HEK293 (cell line): ENCODE data around the gene RNF41.
"Not testable (repeated sequence)": the region's sequence is repeated elsewhere in the genome, so short reads cannot be mapped to it uniquely, and the experiment has no call there.

ENCODE experiments used
- CTCF ChIA-PET: fragments of 350-600 bp; formaldehyde crosslinking; extraction: SDS; loops from one replicate; lab custom pipeline; 2021; ENCODE audit warnings: antibody characterized with exemption; lab: Yijun Ruan, JAX
- POLR2A ChIA-PET: fragments of 300-600 bp; formaldehyde crosslinking; extraction: SDS; loops from one replicate; lab custom pipeline; 2020; ENCODE audit warnings: antibody characterized with exemption, inconsistent platforms; lab: Yijun Ruan, JAX
- H3K27ac ChIP-seq: fragments of 200-500 bp; sonication (Bioruptor generic); 2 replicates; pipeline ENCODE4 v1.5.1; 2014; ENCODE audit warnings: low read depth, low read length, control low read depth, inconsistent platforms; ENCODE audit errors: extremely low read depth
- H3K36me3 ChIP-seq, 2 experiments: fragments of 200-500 bp in 1 of 2; sonication (Bioruptor generic) in 1 of 2; 1 replicate in 1 of 2; 2 replicates in 1 of 2; pipeline ENCODE4 v1.5.1; 2014 to 2017; ENCODE audit warnings: inconsistent platforms in 2 of 2, low read length in 2 of 2; ENCODE audit not compliant: control insufficient read depth in 2 of 2, insufficient read depth in 1 of 2
- H3K4me1 ChIP-seq: fragments of 200-500 bp; sonication (Bioruptor generic); 2 replicates; pipeline ENCODE4 v1.5.1; 2014; ENCODE audit warnings: mild to moderate bottlenecking, low read length, inconsistent platforms; ENCODE audit not compliant: control insufficient read depth, insufficient read depth
- H3K4me3 ChIP-seq: 2 replicates; pipeline ENCODE4 v1.5.1; 2011; ENCODE audit warnings: low read depth, mild to moderate bottlenecking, control low read depth, low read length, moderate library complexity
- H3K9me3 ChIP-seq: fragments of 200-500 bp; sonication (Bioruptor generic); 2 replicates; pipeline ENCODE4 v1.5.1; 2014; ENCODE audit warnings: low read depth, low read length, inconsistent platforms; ENCODE audit not compliant: control insufficient read depth, insufficient read depth
- GLI2 ChIP-seq: fragments of 450-650 bp; formaldehyde crosslinking; IDR thresholded peaks from 2 replicates; pipeline ENCODE4; 2017; ENCODE audit warnings: missing biosample characterization, missing genetic modification characterization, low read depth, borderline replicate concordance
- MZF1 ChIP-seq: fragments of 450-650 bp; formaldehyde crosslinking; IDR thresholded peaks from 2 replicates; pipeline ENCODE4 v1.5.1; 2017; ENCODE audit warnings: missing biosample characterization, missing genetic modification characterization, borderline replicate concordance
- RBAK ChIP-seq: fragments of 450-650 bp; formaldehyde crosslinking; IDR thresholded peaks from 2 replicates; pipeline ENCODE4 v1.5.1; 2016; ENCODE audit warnings: missing biosample characterization, missing genetic modification characterization
- SP7 ChIP-seq: fragments of 450-650 bp; formaldehyde crosslinking; IDR thresholded peaks from 2 replicates; pipeline ENCODE4 v1.5.1; 2016; ENCODE audit warnings: missing biosample characterization, missing genetic modification characterization
- ZBTB1 ChIP-seq: fragments of 450-650 bp; formaldehyde crosslinking; IDR thresholded peaks from 2 replicates; pipeline ENCODE4 v1.5.1; 2016; ENCODE audit warnings: missing biosample characterization, missing genetic modification characterization
- ZBTB21 ChIP-seq: fragments of 450-650 bp; formaldehyde crosslinking; IDR thresholded peaks from 2 replicates; pipeline ENCODE4 v1.5.1; 2017; ENCODE audit warnings: missing biosample characterization, missing genetic modification characterization
- ZBTB7A ChIP-seq: fragments of 450-650 bp; formaldehyde crosslinking; IDR thresholded peaks from 2 replicates; pipeline ENCODE4 v1.5.1; 2016; ENCODE audit warnings: low read depth, missing biosample characterization, missing genetic modification characterization
- ZBTB8A ChIP-seq: fragments of 450-650 bp; formaldehyde crosslinking; IDR thresholded peaks from 2 replicates; pipeline ENCODE4 v1.5.1; 2016; ENCODE audit warnings: missing biosample characterization, missing genetic modification characterization
- ZFP3 ChIP-seq: fragments of 450-650 bp; formaldehyde crosslinking; IDR thresholded peaks from 2 replicates; pipeline ENCODE4 v1.5.1; 2016; ENCODE audit warnings: low read depth, missing biosample characterization, missing genetic modification characterization
- ZNF155 ChIP-seq: fragments of 450-650 bp; formaldehyde crosslinking; IDR thresholded peaks from 2 replicates; pipeline ENCODE4 v1.5.1; 2016; ENCODE audit warnings: missing biosample characterization, missing genetic modification characterization
- ZNF292 ChIP-seq: fragments of 450-650 bp; formaldehyde crosslinking; IDR thresholded peaks from 2 replicates; pipeline ENCODE4 v1.5.1; 2016; ENCODE audit warnings: low read depth, missing biosample characterization, missing genetic modification characterization, borderline replicate concordance
- ZNF311 ChIP-seq: fragments of 450-650 bp; formaldehyde crosslinking; IDR thresholded peaks from 2 replicates; pipeline ENCODE4 v1.5.1; 2017; ENCODE audit warnings: missing biosample characterization, missing genetic modification characterization, borderline replicate concordance
- ZNF354C ChIP-seq: fragments of 450-650 bp; formaldehyde crosslinking; IDR thresholded peaks from 2 replicates; pipeline ENCODE4 v1.5.1; 2016; ENCODE audit warnings: missing biosample characterization, missing genetic modification characterization, low read depth, borderline replicate concordance
- ZNF404 ChIP-seq: fragments of 450-650 bp; formaldehyde crosslinking; IDR thresholded peaks from 2 replicates; pipeline ENCODE4 v1.5.1; 2017; ENCODE audit warnings: missing biosample characterization, missing genetic modification characterization
- ZNF426 ChIP-seq: fragments of 450-650 bp; formaldehyde crosslinking; IDR thresholded peaks from 2 replicates; pipeline ENCODE4 v1.5.1; 2017; ENCODE audit warnings: missing biosample characterization, missing genetic modification characterization, mild to moderate bottlenecking, inconsistent platforms, moderate library complexity
- ZNF433 ChIP-seq: fragments of 450-650 bp; formaldehyde crosslinking; IDR thresholded peaks from 2 replicates; pipeline ENCODE4 v1.5.1; 2016; ENCODE audit warnings: missing biosample characterization, missing genetic modification characterization, low read depth
- ZNF473 ChIP-seq: fragments of 450-650 bp; formaldehyde crosslinking; IDR thresholded peaks from 2 replicates; pipeline ENCODE4 v1.5.1; 2017; ENCODE audit warnings: missing biosample characterization, missing genetic modification characterization
- ZNF510 ChIP-seq: fragments of 450-650 bp; formaldehyde crosslinking; IDR thresholded peaks from 2 replicates; pipeline ENCODE4 v1.5.1; 2018; ENCODE audit warnings: mild to moderate bottlenecking, missing genetic modification characterization, missing biosample characterization; ENCODE audit not compliant: insufficient replicate concordance
- ZNF514 ChIP-seq: fragments of 450-650 bp; formaldehyde crosslinking; IDR thresholded peaks from 2 replicates; pipeline ENCODE4 v1.5.1; 2016; ENCODE audit warnings: missing biosample characterization, missing genetic modification characterization
- ZNF529 ChIP-seq: fragments of 450-650 bp; formaldehyde crosslinking; IDR thresholded peaks from 2 replicates; pipeline ENCODE4 v1.5.1; 2017; ENCODE audit warnings: missing genetic modification characterization, missing biosample characterization; ENCODE audit not compliant: insufficient replicate concordance
- ZNF544 ChIP-seq: fragments of 450-650 bp; formaldehyde crosslinking; IDR thresholded peaks from 2 replicates; pipeline ENCODE4 v1.5.0; 2017; ENCODE audit warnings: missing biosample characterization, missing genetic modification characterization
- ZNF548 ChIP-seq: fragments of 450-650 bp; formaldehyde crosslinking; IDR thresholded peaks from 2 replicates; pipeline ENCODE4 v1.5.1; 2016; ENCODE audit warnings: missing biosample characterization, missing genetic modification characterization
- ZNF555 ChIP-seq: fragments of 450-650 bp; formaldehyde crosslinking; conservative IDR thresholded peaks from 2 replicates; pipeline ENCODE4 v1.5.1; 2017; ENCODE audit warnings: missing biosample characterization, mild to moderate bottlenecking, missing genetic modification characterization, inconsistent platforms
- ZNF560 ChIP-seq: fragments of 450-650 bp; formaldehyde crosslinking; IDR thresholded peaks from 2 replicates; pipeline ENCODE4 v1.5.1; 2017; ENCODE audit warnings: missing biosample characterization, missing genetic modification characterization, borderline replicate concordance
- ZNF623 ChIP-seq: fragments of 450-650 bp; formaldehyde crosslinking; IDR thresholded peaks from 2 replicates; pipeline ENCODE4 v1.5.1; 2016; ENCODE audit warnings: missing biosample characterization, missing genetic modification characterization
- ZNF654 ChIP-seq: fragments of 450-650 bp; formaldehyde crosslinking; IDR thresholded peaks from 2 replicates; pipeline ENCODE4 v1.5.1; 2016; ENCODE audit warnings: low read depth, missing biosample characterization, missing genetic modification characterization
- ZNF701 ChIP-seq: fragments of 450-650 bp; formaldehyde crosslinking; IDR thresholded peaks from 2 replicates; pipeline ENCODE4 v1.5.1; 2016; ENCODE audit warnings: missing biosample characterization, missing genetic modification characterization
- ZNF791 ChIP-seq: fragments of 450-650 bp; formaldehyde crosslinking; IDR thresholded peaks from 2 replicates; pipeline ENCODE4 v1.5.1; 2016; ENCODE audit warnings: missing biosample characterization, missing genetic modification characterization
- TF ChIP-seq, protein P1 (sequence below): fragments of 450-650 bp; formaldehyde crosslinking; IDR thresholded peaks from 2 replicates; pipeline ENCODE4 v1.5.1; 2016; ENCODE audit warnings: missing biosample characterization, missing genetic modification characterization
- TF ChIP-seq, protein P2 (sequence below): fragments of 450-650 bp; formaldehyde crosslinking; optimal IDR thresholded peaks from 2 replicates; pipeline ENCODE3; 2016; ENCODE audit warnings: missing biosample characterization, mild to moderate bottlenecking, missing genetic modification characterization
- TF ChIP-seq, protein P3 (sequence below): fragments of 450-650 bp; formaldehyde crosslinking; IDR thresholded peaks from 2 replicates; pipeline ENCODE4 v1.5.1; 2016; ENCODE audit warnings: missing biosample characterization, missing genetic modification characterization

The RNF41 gene

DNA sequence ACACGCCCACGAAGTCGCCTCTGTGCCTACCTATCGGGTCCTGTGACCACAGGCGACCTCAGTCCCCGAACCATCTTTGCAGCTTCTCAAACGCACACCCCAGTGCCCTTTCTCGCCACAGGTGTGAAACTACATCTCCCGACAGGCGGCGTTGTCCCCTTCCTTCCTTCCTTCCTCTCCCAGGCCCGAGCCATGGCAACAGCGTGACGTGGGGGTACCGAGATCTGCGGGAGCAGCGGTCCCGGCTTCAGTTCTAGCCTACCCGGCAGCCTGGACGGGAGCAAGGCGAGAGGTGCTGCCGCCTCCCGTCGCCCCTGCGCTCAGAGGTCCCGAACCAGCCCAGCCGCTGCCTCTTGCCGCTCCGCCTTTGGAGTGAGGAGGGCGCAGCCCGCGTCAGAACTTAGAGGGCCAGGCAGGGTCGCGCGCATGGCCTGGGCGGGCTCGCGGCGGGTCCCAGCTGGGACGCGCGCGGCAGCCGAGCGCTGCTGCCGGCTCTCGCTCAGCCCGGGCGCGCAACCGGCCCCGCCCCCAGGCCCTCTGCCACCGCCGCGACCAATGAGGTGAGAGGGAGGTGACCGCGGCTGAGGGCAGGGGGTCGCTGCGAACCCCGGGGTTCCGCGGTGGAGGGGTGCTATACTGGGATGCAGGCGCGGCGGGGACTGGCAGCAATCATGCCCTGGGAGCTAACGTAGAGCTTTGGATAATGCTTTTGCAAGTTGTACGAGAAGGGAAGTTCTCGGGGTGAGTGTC lies 45.1 kb upstream of the RNF41 start, which contains the start of gene COQ10A (continued):
- TF ChIP-seq ZNF529 (tag by site-specific recombination): no peak
- TF ChIP-seq ZBTB7A (tag by site-specific recombination): peak; percentile 74
- no peak for TF ChIP-seq ZNF701 (tag by site-specific recombination)
- TF ChIP-seq, protein P1, sequence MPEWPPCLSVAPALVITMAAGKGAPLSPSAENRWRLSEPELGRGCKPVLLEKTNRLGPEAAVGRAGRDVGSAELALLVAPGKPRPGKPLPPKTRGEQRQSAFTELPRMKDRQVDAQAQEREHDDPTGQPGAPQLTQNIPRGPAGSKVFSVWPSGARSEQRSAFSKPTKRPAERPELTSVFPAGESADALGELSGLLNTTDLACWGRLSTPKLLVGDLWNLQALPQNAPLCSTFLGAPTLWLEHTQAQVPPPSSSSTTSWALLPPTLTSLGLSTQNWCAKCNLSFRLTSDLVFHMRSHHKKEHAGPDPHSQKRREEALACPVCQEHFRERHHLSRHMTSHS (tag by site-specific recombination): no peak
- no peak for TF ChIP-seq ZNF544 (tag by site-specific recombination)
- TF ChIP-seq ZNF555 (tag by site-specific recombination): no peak
- TF ChIP-seq ZNF473: no peak
- TF ChIP-seq ZNF548 (tag by site-specific recombination): no peak
- TF ChIP-seq RBAK (tag by site-specific recombination): no peak
- peak; percentile 87 for TF ChIP-seq SP7 (tag by site-specific recombination)
- TF ChIP-seq ZNF311: no peak
- no peak for TF ChIP-seq ZNF155 (tag by site-specific recombination)
- TF ChIP-seq, protein P2, sequence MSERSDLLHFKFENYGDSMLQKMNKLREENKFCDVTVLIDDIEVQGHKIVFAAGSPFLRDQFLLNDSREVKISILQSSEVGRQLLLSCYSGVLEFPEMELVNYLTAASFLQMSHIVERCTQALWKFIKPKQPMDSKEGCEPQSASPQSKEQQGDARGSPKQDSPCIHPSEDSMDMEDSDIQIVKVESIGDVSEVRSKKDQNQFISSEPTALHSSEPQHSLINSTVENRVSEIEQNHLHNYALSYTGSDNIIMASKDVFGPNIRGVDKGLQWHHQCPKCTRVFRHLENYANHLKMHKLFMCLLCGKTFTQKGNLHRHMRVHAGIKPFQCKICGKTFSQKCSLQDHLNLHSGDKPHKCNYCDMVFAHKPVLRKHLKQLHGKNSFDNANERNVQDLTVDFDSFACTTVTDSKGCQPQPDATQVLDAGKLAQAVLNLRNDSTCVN: peak; percentile 98
- TF ChIP-seq MZF1 (tag by site-specific recombination): no peak
- TF ChIP-seq, all 188 proteins: peak for 66

DNA sequence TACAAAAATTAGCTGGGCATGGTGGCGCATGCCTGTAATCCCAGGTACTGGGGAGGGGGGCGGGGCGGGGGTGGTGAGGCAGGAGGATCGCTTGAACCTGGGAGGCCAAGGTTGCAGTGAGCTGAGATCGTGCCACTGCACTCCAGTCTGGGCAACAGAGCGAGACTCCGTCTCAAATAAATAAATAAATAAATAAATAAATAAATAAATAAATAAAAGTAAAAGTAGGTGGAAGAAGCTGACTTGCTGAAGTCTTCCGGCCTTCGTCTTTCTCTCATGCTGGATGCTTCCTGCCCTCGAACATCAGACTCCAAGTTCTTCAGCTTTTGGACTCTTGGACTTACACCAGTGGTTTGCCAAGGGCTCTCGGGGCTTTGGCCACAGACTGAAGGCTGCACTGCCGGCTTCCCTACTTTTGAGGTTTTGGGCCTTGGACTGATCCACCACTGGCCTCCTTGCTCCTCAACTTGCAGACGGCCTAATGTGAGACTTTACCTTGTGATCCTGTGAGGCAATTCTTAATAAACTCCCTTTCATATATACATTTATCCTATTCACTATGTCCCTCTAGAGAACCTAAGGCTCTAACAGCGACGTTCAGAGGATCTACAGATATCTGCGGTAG lies 44.5 kb upstream of the RNF41 start:
- not testable (repeated sequence) for H3K4me1 ChIP-seq, H3K9me3 ChIP-seq
- Histone ChIP-seq H3K27ac (peak overlapping the region; percentile 62; the same call in 1 of the 2 replicates), H3K4me3 (peak overlapping the region; percentile 65), H3K36me3 (peaks cover 5 to 25% of the 10 kb centered on the region in 2 experiments; a peak in 2 of 3 replicates)
- ChIA-PET POLR2A (interaction anchor here (0.6 to 2.9 kb wide), 10 partner anchors 9 to 370 kb away, joined by 3 to 26 read pairs (median 4); partner anchors contain the start of genes ANKRD52, RNF41, SMARCC2 and ZC3H10), CTCF (interaction anchor here (0.7 to 1.7 kb wide), 12 partner anchors 8 to 200 kb away, joined by 3 to 6 read pairs (median 4); partner anchors contain the start of gene ANKRD52)
- peak; percentile 79 for TF ChIP-seq ZNF510 (tag by site-specific recombination)
- peak; percentile 70; the same call in 1 of the 2 replicates for TF ChIP-seq ZNF791 (tag by site-specific recombination)
- TF ChIP-seq ZNF292 (tag by site-specific recombination): peak; percentile 81
- TF ChIP-seq ZBTB1 (tag by site-specific recombination): peak; percentile 16; the same call in 1 of the 2 replicates
- 0 out of 2 replicates have a peak, but pooled peaks have one; percentile 15 for TF ChIP-seq ZFP3 (tag by site-specific recombination)
- TF ChIP-seq ZBTB21 (tag by site-specific recombination): peak; percentile 45; the same call in 1 of the 2 replicates
- 0 out of 2 replicates have a peak, but pooled peaks have one; percentile 50 for TF ChIP-seq ZNF514 (tag by site-specific recombination)
- TF ChIP-seq ZNF623 (tag by site-specific recombination): peak; percentile 83
- TF ChIP-seq GLI2 (tag by site-specific recombination): peak; percentile 65; the same call in 1 of the 2 replicates
- peak; percentile 91; the same call in 1 of the 2 replicates for TF ChIP-seq ZNF560
- TF ChIP-seq ZNF354C (tag by site-specific recombination): 0 out of 2 replicates have a peak, but pooled peaks have one; percentile 63
- peak; percentile 85 for TF ChIP-seq ZNF433 (tag by site-specific recombination)
- peak; percentile 74 for TF ChIP-seq ZBTB8A (tag by site-specific recombination)
- TF ChIP-seq RBAK (tag by site-specific recombination): 0 out of 2 replicates have a peak, but pooled peaks have one; percentile 63
- peak; percentile 75 for TF ChIP-seq ZNF404
- peak; percentile 40 for TF ChIP-seq ZNF654 (tag by site-specific recombination)
- TF ChIP-seq ZNF426 (tag by site-specific recombination): peak; percentile 94
- TF ChIP-seq, protein P3, sequence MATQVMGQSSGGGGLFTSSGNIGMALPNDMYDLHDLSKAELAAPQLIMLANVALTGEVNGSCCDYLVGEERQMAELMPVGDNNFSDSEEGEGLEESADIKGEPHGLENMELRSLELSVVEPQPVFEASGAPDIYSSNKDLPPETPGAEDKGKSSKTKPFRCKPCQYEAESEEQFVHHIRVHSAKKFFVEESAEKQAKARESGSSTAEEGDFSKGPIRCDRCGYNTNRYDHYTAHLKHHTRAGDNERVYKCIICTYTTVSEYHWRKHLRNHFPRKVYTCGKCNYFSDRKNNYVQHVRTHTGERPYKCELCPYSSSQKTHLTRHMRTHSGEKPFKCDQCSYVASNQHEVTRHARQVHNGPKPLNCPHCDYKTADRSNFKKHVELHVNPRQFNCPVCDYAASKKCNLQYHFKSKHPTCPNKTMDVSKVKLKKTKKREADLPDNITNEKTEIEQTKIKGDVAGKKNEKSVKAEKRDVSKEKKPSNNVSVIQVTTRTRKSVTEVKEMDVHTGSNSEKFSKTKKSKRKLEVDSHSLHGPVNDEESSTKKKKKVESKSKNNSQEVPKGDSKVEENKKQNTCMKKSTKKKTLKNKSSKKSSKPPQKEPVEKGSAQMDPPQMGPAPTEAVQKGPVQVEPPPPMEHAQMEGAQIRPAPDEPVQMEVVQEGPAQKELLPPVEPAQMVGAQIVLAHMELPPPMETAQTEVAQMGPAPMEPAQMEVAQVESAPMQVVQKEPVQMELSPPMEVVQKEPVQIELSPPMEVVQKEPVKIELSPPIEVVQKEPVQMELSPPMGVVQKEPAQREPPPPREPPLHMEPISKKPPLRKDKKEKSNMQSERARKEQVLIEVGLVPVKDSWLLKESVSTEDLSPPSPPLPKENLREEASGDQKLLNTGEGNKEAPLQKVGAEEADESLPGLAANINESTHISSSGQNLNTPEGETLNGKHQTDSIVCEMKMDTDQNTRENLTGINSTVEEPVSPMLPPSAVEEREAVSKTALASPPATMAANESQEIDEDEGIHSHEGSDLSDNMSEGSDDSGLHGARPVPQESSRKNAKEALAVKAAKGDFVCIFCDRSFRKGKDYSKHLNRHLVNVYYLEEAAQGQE (tag by site-specific recombination): peak; percentile 77
